ENCODE results near the gene ASS1. TPM values are rescaled to one million over a fixed set of nuclear protein-coding genes. Genes with fewer than 3 reads are reported as not detected.

Gene ASS1
- total and polyA plus RNA-seq, 10 donors = 15.4 to 37.4 (median 26.6) TPM

DNA sequence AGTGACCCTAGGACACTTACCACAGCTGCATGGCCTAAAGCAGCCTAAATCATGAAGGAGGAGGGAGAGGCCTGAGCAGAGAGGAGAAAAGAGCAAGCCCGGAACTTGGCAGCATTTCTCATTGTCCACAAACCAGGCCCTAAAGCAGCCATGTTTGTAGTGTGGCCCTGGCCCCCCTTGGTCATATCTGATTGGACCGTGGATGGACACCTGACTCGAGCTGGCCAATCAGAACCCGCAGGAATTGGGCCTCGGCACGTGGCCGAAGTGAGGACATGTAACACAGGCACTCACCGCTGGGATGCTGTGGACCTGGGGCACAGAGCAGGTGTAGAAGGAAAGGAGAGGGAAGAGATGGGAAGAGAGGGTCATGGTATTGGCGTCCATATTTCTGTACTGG is 56.9 kb downstream of the ASS1 start:
- peaks cover 0 to 3% (median 0%) of the 10 kb centered on the region in 7 donors for H3K27me3 ChIP-seq (replicated peaks in 1 of 7)
- 87 to 92% (median 90%) methylated on average over 9 of the region's 9 CpGs for WGBS, 5 donors
- no peaks in the 10 kb centered on the region for H3K4me1 ChIP-seq
- no peak for TF ChIP-seq POLR2AphosphoS5 (IDR thresholded peaks at IDR 0.05)
- TF ChIP-seq, protein P1, sequence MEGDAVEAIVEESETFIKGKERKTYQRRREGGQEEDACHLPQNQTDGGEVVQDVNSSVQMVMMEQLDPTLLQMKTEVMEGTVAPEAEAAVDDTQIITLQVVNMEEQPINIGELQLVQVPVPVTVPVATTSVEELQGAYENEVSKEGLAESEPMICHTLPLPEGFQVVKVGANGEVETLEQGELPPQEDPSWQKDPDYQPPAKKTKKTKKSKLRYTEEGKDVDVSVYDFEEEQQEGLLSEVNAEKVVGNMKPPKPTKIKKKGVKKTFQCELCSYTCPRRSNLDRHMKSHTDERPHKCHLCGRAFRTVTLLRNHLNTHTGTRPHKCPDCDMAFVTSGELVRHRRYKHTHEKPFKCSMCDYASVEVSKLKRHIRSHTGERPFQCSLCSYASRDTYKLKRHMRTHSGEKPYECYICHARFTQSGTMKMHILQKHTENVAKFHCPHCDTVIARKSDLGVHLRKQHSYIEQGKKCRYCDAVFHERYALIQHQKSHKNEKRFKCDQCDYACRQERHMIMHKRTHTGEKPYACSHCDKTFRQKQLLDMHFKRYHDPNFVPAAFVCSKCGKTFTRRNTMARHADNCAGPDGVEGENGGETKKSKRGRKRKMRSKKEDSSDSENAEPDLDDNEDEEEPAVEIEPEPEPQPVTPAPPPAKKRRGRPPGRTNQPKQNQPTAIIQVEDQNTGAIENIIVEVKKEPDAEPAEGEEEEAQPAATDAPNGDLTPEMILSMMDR (IDR thresholded peaks at IDR 0.05 in 8 of 11, conservative IDR thresholded peaks at IDR 0.05 in 3 of 11) = no peak
- no peak for TF ChIP-seq POLR2A (IDR thresholded peaks at IDR 0.05)
- H3K36me3 ChIP-seq = peaks cover 0 to 9% (median 0%) of the 10 kb centered on the region in 6 donors
- intact Hi-C loops (cut with DNase I; ENCODE audit: low total_unique reads) = no loop called here
- DNase-seq = no peak
- no peak overlapping the region for H3K27ac ChIP-seq
- H3K4me3 ChIP-seq = no peak overlapping the region
- no peaks in the 10 kb centered on the region for H3K9me3 ChIP-seq

DNA sequence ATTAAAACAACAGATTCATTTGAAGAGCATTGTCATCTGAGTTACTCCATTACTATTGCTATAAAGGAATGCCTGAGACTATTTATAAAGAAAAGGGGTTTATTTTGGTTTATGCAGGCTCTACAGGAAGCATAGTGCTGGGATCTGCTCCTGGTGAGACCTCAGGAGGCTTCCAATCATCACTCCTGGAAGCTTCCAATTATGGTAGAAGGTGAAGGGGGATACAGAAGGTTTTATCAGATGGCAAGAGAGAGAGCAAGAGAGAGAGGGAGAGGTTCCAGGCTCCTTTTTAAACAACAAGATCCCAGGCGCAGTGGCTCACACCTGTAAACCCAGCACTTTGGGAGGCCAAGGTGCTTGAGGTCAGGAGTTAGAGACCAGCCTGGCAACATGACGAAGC is 63.5 kb downstream of the ASS1 start:
- Histone ChIP-seq H3K27ac (no peak overlapping the region), H3K4me1 (no peaks in the 10 kb centered on the region), H3K4me3 (no peak overlapping the region), H3K9me3 (peaks cover 0 to 14% (median 9%) of the 10 kb centered on the region in 8 donors), H3K36me3 (no peaks in the 10 kb centered on the region), H3K27me3 (replicated peaks in 1 of 7) (peaks cover 0 to 29% (median 0%) of the 10 kb centered on the region in 7 donors)
- TF ChIP-seq, protein P1 (IDR thresholded peaks at IDR 0.05 in 8 of 11, conservative IDR thresholded peaks at IDR 0.05 in 3 of 11) = no peak
- TF ChIP-seq POLR2AphosphoS5 (IDR thresholded peaks at IDR 0.05) = no peak
- no peak for TF ChIP-seq POLR2A (IDR thresholded peaks at IDR 0.05)
- intact Hi-C loops (cut with DNase I; ENCODE audit: low total_unique reads) = no loop called here
- DNase-seq = no peak
- 33 to 69% (median 48%) methylated on average over 2 of the region's 2 CpGs for WGBS, 5 donors

DNA sequence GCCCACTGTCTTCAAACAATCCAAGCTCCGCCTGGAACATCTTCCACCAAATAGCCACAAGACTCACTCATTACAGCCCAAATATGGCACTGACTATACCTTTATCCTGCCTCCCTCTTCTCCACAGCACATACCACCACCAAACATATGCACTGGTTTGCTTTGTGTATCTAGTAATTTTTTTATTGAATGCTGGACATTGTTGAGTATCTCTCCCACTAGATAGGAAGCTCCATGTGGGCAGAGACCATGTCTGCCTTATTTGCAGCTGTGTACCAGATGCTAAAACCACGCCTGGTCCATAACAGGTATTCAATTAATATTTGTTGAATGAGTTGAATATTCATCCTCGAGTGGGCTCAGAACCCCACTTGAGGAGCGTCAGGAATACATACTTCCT is 67.4 kb downstream of the ASS1 start:
- Histone ChIP-seq H3K4me3 (no peak overlapping the region), H3K27me3 (replicated peaks in 1 of 7) (peaks cover 0 to 49% (median 0%) of the 10 kb centered on the region in 7 donors), H3K4me1 (no peaks in the 10 kb centered on the region), H3K9me3 (peaks cover 0 to 14% (median 9%) of the 10 kb centered on the region in 8 donors), H3K27ac (no peak overlapping the region), H3K36me3 (no peaks in the 10 kb centered on the region)
- intact Hi-C loops (cut with DNase I; ENCODE audit: low total_unique reads) = no loop called here
- TF ChIP-seq POLR2AphosphoS5 (IDR thresholded peaks at IDR 0.05) = no peak
- TF ChIP-seq, protein P1 (IDR thresholded peaks at IDR 0.05 in 8 of 11, conservative IDR thresholded peaks at IDR 0.05 in 3 of 11) = no peak
- no peak for TF ChIP-seq POLR2A (IDR thresholded peaks at IDR 0.05)
- DNase-seq = no peak
- WGBS, 5 donors = 76 to 91% (median 88%) methylated on average over 4 of the region's 4 CpGs

DNA sequence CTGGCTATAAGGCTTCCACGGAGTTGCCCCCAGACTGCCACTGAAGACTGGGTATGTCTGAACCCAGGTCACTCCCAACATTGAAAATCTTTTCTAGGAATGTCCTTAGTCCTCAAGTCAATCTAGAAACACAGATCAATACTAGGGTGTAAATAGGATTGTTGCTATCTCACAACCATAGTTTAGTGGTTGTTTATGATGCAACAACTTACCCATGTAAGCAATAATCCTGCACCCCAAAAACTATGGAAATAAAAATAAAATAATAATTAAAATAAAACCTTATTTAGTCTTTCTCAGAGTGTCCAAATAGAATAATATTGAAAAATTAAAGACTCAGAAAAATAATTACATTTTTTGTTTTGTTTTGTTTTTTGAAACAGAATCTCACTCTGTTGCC is 68.3 kb downstream of the ASS1 start:
- Histone ChIP-seq H3K9me3 (peaks cover 0 to 14% (median 9%) of the 10 kb centered on the region in 8 donors), H3K27ac (no peak overlapping the region), H3K4me1 (no peaks in the 10 kb centered on the region), H3K27me3 (replicated peaks in 1 of 7) (peaks cover 0 to 49% (median 0%) of the 10 kb centered on the region in 7 donors), H3K36me3 (no peaks in the 10 kb centered on the region), H3K4me3 (no peak overlapping the region)
- TF ChIP-seq POLR2AphosphoS5 (IDR thresholded peaks at IDR 0.05) = no peak
- TF ChIP-seq, protein P1 (IDR thresholded peaks at IDR 0.05 in 8 of 11, conservative IDR thresholded peaks at IDR 0.05 in 3 of 11) = no peak
- intact Hi-C loops (cut with DNase I; ENCODE audit: low total_unique reads) = no loop called here
- no peak for DNase-seq
- WGBS, 5 donors = 70 to 93% (median 91%) methylated on average over 1 of the region's 1 CpG

All from spleen (tissue), 11 donors.